NCI-H2107 treated with DMSO at 0.1 percent for 48 hours (cell line): Measurements from ENCODE around the gene IDE.
"Not testable (repeated sequence)": the region's sequence is repeated elsewhere in the genome, so short reads cannot be mapped to it uniquely, and the experiment has no call there.

Experiments used
- DNase-seq: peaks from one replicate; lab custom pipeline; 2025; ENCODE audit not compliant: unreplicated experiment; lab: John Stamatoyannopoulos, UW

IDE gene

DNA sequence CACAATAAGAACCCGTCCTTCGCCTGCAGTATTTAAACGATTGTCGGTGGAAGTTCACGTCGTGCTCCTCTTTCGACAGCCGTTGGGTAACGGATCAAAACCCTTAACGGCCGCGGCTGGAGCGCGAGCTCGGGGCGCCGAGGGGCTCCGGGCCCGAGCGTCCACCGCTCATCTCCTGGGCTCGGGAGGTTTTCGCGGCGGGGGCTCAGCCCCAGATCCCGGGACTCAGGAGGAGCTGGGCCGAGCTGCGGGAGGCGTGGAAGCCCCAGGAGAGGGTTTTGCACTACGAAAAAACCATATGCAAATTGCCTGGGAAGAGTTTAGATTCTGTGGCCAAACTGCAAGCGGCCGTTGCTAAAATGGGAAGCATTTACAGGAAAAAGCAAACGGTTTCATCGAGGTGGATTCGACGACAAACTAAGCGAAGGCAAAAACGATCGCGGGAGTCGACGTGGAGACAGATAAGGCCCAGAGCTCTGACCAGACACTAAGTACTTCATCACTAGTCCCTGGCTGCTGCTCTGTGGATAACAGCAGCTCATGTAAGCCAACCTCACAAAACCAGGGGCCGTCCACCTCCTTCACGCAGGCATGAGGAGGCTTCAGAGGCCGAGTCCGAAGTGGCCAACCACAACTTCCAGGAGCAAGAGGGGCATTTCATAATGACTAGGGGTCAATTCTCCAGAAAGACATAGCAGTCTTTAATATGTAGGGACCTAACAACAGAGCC lies 153.2 kb downstream of the IDE start:
- DNase-seq = no peak

DNA sequence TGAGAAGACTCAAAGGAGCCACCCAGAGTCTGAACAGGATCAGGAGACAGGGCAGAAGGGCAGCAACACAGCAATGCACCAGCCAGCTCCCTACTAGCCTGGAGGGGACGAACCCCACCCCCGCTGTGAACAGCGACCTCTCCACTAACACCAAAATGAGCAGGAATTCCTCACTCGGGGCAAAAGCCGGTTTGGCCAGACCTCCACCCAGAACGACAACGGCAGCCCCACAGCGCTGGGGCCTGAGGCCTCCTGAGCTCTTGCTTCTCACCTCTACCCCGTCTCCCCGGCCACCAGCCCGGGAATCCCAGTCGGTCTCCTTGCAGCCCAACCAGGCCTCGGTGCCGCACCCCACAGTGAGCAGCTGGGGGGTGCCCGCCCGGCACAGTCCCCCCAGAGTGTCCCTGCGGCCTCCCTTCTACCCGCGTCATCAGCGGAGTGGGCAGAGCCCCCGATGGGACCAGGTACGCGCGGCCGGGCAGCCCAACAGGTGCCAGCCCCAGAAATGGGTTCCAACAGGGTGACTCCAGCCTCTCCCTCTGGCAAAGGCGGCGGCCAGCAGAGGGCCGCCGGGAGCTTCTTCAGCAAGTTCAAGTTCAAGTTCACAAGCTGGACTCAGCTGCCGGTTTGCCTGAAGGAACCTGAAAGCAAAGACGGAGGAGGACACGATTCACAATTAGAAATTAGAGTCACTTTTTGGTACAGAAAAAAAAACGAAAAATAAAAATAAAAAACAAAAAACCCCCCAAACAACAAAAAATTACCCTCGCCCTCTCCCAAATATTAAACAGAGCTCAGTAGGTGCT lies 153.9 kb downstream of the IDE start:
- no peak for DNase-seq

DNA sequence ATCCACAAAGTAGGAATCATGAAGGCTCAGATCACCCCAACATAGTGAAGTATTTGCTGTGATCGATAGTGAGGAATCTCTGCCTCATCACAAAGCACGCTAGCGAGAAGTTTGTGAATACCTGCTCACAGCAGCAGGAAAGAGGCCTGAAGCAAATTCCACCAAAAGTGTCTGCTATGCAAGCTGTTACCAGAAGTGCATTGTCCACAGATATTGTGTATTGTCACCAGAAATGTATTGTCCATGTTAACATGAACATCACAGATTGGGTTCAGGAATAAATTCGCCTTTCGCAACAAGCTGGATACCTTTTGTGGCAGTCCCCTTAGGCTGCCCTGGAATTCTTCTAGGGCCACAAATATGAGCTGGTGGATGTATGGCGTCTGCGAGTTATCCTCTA lies 155.0 kb downstream of the IDE start:
- no peak for DNase-seq

DNA sequence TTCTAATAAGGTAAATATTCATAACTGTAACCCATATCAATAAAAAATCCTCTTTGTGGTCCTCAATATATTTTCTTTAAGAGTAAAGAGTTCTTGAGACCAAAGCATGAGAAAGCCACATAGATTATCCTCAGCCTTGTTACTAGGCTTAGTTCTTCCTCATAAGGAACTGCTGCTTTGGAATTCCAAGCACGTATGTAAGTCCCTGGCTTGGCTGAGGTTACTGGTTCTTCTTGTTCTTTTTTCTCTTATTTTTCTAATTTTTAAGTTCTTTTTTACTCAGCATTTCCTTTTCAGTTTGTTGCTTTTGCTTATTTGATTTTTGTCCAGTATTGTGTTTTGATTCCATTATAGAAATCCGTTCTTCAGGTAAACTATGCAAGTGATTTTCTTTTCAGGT lies 155.7 kb downstream of the IDE start:
- no peak for DNase-seq

DNA sequence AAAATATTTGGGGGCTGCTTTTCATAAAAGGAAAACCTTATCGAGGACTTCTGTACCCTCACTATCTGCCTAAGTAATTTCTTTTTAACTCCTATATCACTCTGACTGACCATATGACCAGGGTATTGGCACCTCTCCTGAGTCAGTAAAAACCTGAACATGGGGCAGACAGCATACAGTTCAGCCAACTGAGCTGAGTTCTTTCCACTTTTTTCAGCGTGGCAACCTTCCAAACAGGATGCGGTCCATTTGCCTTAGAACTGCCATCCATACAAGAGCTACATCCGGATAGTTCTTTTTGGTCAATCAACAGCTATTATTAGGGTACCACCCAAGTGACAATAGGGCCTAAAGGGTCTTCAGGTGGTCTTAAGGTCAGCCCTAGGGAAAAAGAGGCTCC lies 160.4 kb downstream of the IDE start:
- DNase-seq = no peak

DNA sequence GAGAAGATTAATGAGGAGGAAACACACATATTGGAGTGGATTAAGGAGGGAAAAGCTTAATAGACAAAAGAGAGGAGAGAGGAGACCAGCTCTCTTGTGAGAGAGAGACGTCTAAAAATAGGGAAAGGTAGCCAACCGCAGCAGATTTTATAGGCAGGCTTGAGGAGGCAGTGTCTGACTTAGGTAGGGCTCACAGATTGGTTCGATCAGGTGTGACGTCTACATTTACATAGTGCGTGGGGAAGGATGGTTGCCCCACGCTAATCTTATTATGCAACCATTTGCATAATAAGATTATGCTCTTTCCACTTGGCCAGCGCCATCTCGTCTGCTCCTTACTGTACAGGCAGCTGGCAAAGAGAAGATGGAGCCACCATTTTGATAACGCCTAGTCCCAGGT lies 160.9 kb downstream of the IDE start:
- DNase-seq = no peak

DNA sequence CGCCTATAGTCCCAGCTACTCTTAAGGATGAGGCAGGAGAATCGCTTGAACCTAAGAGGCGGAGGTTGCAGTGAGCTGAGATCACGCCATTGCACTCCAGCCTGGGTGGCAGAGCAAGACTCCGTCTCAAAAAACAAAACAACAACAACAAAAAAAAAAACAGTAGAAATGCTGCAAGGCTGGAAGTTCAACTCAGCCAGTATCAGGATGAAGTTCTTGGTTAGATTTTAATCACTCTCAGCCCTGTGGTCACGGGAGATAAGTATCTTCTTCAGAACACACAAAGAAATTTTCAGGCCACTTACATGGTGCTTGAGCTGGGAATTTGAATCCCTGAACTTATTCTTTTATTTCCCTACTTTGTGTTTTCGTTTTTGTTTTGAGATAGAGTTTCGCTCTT lies 162.5 kb downstream of the IDE start:
- no peak for DNase-seq

DNA sequence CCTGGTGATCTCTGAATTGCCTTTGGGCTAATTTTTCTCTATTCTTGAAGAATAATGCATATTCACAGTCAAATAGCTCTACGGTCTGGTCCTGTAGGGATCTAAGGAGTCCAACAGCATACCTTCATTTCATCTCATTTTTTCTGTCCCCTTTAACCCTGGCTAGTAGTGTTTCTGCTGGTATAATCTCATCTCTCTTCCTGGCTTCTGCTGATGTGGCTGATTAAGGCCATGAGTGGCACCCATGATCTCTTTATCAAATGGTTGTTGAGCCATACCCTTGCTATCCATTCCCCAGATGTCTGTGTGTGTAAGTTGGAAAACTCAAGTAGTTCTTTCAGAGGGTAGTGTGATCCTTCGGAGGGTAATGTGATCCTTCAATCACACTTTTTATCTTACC lies 163.4 kb downstream of the IDE start:
- DNase-seq = no peak

DNA sequence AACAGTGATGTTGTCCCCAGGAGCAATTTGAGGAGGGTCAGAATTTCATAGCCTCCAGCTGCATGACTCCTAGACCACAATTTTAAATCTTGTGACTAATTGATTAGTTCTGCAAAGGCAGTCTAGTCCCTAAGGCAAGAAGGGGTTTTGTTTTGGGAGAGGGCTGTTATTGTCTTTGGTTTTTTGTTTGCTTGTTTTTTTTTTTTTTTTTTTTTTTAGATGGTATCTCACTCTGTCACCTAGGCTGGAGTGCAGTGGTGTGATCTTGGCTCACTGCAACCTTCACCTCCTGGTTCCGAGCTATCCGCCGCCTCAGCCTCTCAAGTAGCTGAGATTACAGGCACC lies 165.9 kb downstream of the IDE start:
- DNase-seq = no peak

DNA sequence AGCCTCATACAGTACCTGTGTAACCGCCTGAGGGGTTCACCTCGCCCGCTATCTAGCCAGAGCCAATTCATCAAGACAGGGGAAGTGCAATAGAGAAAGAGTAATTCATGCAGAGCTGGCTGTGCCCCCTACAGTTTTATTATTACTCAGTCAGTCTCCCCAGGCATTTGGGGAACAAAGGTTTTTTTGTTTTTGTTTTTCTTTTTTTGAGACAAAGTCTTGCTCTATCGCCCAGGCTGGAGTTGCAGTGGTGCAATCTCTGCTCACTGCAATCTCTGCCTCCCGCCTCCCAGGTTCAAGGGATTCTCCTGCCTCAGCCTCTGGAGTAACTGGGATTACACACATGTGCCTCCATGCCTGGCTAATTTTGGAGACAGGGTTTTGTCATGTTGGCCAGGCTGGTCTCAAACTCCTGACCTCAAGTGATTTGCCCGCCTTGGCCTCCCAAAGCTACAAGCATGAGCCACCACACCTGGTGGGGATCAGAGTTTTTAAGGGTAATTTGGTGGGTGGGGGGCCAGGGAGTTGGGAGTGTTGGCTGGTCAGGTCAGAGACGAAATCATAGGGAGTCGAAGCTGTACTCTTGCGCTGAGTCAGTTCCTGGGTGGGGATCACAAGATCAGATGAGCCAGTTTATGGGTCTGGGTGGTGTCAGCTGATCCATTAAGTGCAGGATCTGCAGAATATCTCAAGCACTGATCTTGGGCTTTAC lies 166.4 kb downstream of the IDE start:
- DNase-seq = no peak

DNA sequence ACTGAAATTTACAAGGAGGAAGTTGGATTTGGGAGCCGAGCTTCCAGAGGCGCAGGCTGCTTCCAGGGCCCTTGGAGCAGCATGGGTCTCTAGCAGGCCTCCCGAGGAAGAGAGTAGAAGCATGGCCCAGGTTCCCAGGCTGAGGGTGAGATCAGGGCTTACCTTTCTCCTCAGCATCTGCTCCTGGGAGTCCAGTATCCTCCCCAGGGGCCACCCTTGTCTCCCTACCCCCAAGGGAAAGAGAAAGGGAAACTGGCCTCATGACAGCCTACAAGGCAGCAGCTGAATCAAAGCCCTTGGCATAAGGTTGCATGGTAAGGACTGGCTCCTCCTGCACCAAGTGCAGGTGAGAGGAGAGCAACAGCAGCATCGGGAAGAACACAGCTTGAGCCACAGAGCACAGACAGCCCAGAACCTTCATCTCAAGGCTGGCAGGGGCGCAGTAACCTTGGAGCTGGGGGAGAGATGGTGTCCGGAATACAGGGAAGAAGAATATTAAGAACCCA lies 168.4 kb downstream of the IDE start:
- DNase-seq = peak; percentile 55

DNA sequence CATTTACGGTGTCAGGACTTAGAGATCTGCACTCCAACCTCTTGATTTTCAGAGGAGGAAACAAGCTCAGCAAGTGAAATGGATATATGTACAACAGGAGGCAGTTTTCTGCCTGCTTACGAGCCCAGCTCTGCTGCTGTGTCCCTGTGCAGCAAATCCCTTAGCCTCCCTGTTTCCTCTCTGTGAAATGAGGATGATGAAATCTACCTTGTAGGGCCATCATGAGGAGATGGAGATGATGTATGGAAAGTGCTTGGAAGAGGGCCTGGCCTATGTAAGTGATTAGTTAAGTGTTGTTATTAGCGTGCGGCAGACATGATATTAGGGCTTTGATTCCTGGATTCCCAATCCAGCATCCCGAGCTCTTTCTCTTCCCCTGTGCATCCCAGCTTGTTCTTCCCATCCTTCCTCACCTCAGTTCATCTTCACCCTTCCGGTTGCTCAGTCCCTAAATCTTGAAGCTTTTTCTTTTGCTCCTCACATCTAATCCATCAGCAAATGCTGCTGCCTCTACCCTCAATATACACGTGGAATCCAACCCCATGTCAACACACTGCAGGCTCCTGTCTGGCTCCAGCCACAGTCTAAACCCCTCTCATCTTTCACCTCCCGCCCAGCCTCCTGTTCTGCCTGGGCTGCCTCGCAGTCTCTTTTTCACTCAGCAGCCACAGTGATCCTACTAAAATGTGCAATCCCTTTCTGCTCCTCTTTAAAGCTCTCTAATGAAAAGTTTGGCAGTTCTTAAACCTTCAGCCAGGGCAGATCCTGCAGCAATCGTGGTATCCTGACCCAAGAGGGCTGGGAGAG lies 169.1 kb downstream of the IDE start:
- DNase-seq = peak; percentile 21

DNA sequence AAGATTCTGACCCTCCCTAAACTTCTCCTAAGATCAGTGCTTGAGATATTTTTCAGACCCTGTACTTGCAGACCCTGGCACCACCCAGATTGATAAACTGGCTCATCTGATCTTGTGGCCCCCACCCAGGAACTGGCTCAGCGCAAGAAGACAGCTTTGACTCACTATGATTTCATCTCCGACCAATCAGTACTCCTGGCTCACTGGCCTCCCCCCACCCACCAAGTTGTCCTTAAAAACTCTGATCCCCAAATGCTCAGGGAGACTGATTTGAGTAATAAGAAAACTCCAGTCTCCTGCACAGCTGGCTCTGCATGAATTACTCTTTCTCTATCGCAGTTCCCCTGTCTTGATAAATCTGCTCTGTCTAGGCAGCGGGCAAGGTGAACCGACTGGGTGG lies 171.7 kb downstream of the IDE start:
- DNase-seq = not testable (repeated sequence)
